ENCODE measurements around the gene TRPV5.
A peak's percentile ranks its signal among the peaks of the same experiment; 100 is the strongest.

The TRPV5 gene

DNA sequence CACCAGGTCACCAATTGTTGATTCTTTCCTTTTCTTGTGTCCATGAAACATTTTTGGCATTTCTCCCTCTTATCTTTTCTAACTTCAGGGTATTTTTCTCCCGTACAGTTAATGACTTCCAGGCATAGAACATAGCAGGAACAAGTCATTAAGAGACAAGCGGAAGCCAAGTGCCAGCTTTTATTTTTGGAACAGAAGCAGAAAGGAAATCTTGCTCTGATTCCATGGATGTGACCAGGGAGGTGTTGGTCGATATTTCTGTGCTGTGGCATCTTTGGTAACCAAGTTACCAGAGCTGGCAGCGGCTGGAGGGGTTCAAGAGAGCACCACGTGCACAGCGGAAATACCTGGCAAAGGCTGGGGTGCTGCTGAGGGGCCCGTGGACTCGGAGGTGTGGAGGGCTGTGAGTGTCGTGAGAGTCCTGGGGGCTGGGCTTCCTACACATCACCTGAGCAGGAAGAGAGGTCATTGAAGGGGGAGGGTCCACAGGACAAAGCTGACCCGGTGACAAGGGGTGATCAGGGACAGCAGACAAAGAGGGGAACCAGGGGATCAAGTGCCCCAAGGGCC, 7.5 kb upstream of the TRPV5 start:
- no peak for DNase-seq (ENCODE audit: low spot score)

DNA sequence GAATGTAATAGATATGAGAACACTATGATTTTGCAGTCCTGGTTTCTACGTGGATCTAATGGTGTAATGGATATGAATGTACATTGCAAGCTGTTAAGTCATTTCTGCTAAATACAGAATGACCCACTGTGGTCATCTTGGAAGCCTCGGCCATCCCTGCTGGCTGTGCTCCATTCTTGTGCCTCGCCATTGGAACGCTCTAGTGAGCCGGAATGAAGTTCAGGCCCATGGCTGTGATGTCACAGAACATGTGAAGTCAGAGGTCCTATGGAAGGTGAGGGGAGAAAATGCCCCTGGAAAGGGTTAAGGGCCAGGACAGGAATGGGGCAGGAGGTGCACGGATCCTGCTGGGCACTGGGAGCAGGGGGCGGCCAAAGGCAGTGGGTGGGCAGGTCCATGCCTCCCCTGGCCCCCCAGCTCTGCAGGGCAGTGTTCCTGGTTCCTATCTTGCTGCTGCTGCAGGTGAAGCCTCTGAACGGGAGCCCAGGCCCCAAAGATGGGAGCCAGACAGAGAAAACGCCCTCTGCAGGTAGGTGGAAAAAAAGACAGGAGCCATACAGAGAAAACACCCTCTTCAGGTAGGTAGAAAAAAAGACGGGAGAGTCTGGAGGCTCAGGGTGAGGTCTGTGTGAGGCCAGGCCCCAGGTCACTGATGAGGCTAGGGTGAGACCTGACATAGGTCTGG, 5.8 kb upstream of the TRPV5 start, which contains the start of gene LLCFC1:
LLCFC1 (plus strand) TSS at position 259 of the 685 bp plus-strand sequence; CDS start at position 397, 138 bp downstream.
- DNase-seq (ENCODE audit: low spot score): peak; percentile 45

DNA sequence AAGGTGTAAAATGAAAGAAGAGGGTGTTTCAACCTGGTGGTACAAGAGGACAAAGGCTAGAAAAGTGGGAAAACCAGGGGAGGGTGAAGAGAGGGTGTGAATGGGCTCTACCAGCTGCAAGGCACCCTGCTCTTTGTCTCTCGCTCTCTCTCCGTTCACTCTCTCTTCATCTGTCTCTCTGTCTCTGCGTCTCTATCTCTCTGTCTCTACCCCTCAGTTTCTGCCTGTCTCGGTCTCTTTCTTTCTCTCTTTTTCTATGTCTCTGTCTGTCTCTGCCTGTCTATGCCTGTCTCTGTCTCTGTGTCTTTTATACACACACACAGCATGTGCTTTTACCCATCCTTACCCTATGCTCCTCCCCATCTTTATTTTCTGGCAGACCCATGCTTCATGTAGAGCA, 5.1 kb upstream of the TRPV5 start:
- DNase-seq (ENCODE audit: low spot score): no peak

DNA sequence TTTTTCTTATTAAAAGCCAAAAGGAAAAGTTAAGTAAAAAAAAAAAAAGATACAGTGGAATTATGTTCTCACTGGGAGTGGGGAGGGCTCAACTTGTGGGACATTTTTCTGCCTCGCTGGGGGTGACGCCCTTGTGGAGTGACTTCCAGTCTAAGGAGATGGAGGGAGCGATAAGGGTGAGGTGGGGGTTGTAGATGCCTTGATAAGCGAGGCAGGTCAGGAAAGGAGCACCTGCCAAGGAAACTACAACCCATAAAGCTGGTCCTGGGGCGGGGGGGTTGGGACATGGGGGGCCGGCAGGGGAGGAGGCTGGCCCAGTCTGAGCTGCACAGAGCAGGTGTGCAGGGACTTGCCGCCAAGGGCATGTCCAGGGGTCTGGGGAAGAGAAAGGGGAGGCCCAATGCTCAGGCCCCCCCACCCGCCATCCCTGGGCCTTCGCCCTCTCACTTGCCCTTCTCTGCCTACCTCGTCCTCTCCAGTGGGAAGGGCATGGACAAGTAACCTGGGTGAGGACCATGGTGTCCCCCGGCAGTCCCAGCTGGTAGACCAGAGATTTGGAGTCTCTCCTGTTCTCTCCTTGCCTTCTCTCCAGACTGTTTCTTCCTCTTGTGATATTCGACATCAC, 2.5 kb upstream of the TRPV5 start:
- no peak for DNase-seq (ENCODE audit: low spot score)

DNA sequence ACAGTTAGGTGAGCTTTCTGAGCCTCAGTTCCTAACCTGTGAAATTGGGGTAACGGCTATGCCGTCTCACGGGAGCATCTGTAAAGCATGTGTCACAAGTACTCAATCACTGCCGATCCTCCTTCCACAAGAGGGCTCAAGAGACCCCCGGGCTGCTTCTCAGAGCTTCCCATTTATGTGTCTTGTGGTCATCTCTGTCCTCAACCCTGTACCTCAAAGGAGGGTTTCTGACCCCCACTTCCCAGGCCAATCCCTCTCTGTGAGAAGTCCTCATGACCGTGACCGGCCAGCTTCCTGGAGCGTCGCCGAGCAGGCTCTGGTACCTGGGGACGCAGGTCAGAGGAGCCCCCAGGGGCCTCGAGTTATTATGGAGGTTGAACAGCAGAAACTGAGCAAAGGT, 510 bp upstream of the TRPV5 start:
- DNase-seq (ENCODE audit: low spot score): no peak

DNA sequence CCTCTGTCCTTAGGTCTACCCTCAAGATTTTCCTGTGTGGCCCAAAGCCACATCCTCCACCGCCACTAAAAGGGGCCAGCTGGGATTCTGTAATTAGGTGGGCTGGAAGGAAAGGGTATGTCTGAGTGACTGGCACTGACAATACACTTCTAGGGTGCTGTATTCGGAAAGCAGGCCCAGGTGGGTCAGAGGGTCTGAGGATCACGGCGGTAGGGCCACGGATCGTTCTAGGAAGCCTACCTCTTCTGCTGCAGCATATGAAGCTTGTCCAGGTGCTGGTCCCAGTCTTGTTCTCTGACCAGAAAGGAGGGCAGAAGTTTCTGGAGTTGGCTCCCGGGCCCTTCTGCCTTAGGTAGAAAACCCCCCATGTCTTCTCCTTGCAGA, 462 bp downstream of the TRPV5 start:
- no peak for DNase-seq (ENCODE audit: low spot score)

DNA sequence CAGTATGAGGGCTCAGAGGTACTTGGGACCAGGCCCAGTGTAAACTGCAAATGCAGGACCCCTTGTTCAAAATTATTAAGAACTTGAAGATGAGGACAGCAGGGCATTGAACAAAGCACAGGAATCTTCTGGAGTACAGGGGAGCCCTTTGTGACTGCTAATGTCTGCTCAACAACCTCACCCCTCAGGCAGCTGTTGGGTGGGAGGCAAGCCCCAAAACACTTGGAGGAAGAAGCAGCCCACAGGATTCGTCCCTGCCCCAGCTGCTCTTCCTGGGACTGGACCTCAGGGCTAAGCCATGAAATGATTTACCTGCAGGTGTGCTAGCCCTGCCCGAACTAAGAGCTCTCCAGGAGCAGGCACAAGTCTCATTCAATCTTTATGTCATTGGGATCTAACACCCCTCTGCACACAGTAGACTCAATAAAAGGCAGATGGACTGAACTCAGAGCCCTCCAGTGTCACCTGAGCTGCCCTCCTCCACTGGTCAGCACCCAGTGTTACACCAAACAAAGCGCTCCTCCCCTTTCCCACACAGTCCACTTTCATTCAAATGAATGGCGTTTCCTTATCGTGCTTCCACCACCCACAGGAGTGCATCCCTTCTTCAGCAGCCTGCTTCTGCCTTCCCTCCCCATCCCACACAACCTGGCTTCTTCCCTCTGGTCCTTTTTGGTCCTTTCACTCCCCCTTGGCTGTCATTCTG, 1.0 kb downstream of the TRPV5 start:
- no peak for DNase-seq (ENCODE audit: low spot score)

DNA sequence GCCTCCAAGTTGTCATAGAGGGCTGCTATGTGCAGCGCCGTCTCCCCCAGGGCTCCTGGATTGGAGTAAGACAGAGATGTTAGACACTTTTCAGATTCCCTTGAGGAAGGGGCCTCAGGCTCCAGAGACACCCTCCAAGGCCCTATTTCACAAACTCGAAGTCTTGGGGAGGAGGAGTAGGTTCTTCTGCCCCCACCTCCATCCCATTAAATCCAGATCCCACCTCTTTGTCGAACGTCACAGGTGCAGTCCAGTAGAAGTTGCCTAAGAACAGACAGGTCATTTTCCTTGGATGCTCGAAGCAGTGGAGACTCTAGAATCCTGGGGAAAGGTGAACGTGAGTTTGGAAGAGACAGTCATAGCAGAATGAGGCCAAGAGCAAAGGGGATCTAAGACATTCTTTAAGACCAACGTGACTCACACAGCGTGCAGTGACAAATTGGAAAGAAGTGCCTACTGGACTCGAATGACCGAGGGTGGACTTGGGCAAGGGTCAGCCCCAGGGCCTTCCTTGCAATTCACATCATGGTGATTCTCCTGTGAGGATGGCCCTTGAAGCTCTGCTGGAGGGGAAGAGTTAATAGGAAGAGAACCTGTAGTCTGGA, 3.3 kb downstream of the TRPV5 start:
- no peak for DNase-seq (ENCODE audit: low spot score)

DNA sequence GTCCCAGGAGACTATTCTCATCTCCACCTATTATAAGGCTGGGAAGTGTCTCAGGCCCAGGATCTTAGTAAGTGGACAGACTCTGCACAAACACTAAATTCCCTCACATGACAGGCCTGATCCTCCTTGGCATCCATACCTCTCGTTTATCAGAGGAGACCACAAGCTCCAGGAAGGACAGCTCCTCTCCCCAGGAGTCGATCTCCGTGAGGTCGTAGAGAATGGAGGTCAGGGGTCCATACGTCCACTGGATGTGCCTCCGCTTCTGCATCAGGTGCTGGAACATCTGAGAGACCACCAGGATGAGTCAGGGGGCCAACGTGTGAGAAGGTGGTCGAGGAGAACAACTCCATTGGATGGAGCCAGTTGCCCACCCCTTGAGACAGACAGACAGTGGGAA, 5.6 kb downstream of the TRPV5 start:
- no peak for DNase-seq (ENCODE audit: low spot score)

DNA sequence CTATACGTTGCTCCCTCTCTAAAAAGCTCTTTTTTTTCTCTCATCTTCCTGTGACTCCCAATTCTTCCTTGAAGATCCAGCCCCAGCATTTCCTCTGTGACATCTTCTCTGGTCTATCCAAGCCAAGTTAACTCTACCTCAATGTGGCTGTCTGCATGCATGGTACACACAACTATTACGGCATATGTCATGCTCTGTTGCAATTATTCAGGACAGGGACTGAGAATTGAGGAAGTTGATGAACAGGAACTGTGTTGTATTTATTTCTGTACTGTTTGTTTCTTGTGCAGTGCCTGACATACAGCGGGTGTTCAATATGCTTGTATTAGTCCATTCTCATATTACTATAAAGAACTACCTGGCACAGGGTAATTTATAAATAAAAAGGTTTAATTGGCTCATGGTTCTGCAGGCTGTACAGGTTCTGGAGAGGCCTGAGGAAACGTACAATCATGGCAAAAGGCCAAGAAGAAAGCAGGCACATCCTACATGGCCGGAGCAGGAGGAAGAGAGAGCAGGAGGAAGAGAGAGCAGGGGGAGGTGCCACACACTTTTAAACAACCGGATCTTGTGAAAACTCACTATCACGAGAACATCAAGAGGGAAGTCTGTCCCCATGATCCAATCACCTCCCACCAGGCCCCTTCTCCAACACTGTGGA, 6.3 kb downstream of the TRPV5 start:
- DNase-seq (ENCODE audit: low spot score): no peak

DNA sequence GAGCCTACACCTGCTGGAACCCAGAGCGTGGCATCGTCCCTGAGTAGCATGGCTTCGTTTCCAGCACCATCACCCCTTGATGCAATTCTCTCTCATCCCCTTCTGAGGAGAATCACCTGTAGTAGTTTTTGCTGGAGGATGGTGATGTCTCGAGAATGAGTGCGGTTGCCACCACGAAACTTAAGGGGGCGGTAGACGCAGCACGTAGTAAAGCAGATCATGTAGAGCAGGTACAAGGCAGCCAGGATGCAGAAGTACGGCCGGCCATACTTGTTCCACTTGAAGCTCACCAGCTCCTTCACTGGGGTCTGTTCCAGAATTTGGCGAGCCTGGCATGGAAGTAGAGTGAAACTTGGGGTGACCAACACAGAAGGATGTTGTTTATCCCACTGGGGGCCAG, 8.1 kb downstream of the TRPV5 start:
- DNase-seq (ENCODE audit: low spot score): no peak

DNA sequence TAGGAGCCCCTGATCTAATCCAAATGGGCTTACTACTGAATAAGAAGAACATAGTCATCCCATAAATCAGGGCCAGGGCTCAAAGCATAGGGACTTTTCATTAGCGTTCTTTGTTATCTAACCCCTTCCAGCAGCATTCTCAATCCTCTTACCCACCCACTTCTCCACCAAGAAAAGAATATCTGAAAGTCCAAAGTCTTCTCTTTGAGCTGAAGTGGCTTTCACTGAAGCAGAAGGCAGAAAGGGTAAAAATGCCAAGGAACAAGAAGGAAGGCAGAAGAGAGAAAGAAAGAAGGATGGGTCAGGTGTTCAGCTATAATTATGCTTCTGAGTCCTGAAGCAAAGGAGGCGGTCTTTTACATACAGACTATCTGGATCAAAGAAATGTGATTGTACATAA, 10.2 kb downstream of the TRPV5 start:
- no peak for DNase-seq (ENCODE audit: low spot score)

DNA sequence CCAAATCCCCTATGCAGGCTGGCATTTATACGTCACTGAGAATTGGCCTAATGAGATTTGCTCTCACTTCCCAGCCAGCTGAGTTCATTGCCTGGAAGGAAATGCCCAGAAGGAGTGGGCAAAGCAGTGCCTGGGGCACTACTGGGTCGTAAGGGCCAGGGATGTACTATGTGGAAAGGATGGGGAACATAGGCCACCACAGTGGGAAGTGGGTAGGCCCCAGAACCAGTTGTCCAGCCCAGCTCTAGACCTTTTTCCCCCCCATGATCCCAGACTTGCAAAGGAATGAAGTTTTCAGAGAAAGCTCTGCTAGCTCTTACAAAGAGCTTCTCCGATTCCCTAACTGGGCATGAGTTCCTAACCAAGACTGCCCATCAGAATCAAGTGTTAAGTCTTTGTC, 13.9 kb downstream of the TRPV5 start:
- no peak for DNase-seq (ENCODE audit: low spot score)

DNA sequence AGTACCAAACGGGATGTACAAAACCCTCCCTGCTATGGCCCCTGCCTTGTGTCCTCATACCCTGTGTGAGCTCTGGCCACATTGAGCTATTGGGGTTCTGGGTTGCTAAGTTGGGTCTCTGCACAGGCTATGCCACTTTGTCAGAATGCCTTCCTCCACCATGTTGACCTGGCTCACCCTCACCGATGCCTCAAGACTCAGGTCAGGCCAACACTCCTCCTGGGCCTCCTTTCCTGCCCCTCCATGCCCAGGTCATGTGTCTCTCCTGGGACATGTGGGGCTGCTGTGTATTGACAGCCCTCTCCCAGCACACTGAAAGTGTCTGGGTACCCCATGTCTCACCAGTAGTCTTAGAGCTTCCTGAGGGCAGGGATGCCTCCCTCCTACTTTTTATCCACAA, 14.6 kb downstream of the TRPV5 start:
- no peak for DNase-seq (ENCODE audit: low spot score)

DNA sequence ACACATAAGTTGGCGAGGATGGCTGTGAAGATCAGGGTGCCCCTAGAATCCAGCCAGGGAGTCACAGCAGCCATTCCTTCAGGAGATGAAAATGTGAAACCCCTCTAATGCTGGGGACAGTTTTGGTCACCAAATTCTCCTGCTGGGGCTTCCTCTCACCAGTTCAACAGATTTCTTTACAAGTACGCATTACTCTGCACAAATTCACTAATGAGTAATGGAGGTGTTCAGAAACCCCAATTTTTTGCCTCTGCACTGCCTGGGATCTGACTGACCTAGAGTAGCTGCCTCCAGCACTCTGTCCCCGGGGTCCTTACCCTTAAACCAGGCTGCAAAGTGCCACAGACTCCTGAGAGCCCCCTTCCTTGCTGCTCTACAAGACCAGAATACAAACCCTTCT, 16.1 kb downstream of the TRPV5 start:
- DNase-seq (ENCODE audit: low spot score): no peak

DNA sequence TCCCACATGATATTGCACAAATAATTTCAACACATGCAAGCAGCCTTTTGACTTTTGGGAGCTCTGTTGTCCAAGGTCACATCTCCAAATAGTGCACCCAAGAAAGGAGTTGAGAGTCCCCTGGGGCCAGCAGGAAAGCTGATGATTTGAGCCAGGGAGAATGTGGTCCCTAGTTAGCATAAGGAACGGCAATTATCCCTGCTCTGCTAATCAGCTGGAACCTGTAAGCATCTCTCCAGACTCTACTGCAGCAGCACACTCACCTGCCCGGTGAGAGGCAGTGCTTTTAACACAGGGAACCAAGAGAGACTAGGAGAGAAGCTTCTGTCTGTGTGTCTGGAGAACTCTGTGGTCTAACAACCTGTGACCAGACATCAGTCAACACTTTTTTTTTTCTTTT, 17.0 kb downstream of the TRPV5 start:
- DNase-seq (ENCODE audit: low spot score): no peak

DNA sequence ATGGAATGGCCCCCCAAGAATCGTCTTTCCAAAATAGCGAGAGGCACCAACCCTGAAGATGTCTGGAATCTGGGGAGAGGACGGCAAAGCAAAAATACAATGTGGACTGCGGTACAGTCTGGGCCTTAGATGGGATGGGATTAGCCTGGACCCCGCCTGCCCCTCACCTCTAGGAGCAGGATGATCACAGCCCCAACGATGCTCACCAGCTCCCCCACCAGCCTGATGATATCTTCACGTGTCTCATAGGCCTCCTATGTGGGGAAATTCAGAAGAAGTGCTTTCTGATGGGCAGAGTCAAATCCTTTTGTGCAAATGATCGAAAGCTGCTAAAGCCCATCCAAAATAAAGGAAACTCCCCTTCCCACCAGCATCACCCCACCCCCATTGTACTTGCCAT, 18.2 kb downstream of the TRPV5 start:
- no peak for DNase-seq (ENCODE audit: low spot score)

DNA sequence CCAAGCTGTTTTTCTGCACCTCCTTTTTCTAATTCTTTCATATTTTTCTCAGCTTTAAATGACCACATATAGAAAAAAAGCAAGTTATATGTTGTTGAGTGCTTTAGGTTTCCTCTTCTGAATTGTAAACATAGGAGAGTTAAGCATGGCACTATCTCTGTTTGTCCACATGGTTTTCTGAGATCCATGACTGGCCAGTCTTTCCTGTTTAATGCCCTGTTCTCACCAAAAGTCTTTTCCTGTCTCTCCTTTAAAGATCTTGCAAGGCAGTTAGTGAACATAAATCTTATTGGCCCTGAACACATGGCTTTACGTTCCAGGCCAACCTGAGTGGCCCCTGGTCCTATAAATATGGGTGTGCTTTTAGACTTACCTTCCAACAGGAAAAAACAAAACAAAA, 19.4 kb downstream of the TRPV5 start:
- no peak for DNase-seq (ENCODE audit: low spot score)

DNA sequence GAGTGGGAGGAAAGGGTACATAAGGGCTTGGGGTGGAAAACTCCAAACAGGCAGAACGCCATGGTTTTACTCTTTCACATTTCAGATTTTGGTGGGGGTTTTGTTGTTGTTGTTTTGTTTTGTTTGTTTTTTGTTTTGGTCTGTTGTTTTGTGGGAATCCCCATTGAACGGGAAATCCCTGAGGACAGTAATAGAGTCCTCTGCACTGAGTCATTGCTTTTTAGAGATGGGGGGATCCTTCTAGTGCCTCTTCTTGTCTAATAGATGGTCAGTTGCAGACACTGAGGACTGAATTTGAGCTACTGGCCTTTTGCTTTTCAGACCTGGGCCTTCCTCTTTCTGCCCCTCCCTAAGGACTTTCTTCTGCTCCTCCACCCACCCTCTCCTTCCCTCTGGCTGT, 20.0 kb downstream of the TRPV5 start:
- no peak for DNase-seq (ENCODE audit: low spot score)

DNA sequence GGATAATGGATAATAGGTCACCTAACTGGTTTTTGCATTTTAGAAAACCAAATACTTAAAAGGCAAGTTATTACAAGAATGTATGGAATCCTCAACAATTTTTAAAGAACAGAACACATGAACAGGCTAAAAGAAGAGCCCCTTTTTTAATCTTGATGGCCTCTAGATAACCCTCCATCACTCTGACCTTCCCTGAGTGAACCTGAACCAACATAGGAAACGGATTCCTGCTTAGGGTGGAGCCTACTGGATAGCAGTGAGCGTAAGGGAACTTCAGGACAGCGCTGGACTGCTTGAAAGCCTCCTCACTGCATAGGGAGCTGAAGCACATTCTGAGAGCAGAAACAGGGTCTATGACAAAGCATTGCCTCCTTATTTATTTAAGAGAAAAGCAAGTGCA, 20.5 kb downstream of the TRPV5 start:
- no peak for DNase-seq (ENCODE audit: low spot score)

DNA sequence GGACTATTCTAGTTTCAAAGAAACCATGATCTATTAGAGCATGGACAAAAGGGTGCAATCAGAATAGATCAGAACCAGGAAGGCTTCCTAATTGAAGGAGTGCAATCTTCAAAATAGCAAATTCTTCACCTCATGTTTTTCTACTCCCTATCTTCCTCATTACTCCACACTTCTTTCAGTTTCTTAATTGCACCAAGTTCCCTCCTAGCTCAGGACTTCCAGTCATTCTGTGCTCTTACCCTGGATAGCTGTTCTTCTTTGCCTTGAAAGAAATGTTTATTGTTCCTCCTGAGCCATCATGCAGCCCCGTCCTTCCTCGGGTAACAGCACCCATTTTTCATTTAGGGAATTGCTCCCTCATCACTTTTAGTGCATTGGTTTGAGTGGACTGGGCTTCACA, 23.1 kb downstream of the TRPV5 start:
- no peak for DNase-seq (ENCODE audit: low spot score)

DNA sequence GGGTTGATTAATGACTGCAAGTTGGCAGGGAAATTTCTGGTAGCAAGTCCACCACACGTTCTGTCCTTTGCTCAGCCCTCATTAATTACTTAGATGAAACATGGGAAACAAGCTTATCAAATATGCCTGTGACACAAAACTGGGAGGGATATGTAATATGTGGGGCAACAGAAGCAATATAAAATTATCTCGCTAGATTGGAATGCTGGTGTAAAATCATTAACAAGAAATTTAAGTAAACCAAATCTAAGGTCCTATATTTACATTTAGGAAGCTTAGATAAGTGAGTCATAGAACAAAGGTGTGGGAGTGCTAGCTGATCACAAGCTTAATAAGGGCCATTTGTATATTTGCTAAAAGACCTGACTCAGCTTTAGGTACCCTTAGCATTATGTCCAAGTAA, 23.5 kb downstream of the TRPV5 start:
- DNase-seq (ENCODE audit: low spot score): no peak
